Fibroblast of skin of scalp (primary cell): ENCODE measurements around the gene CYP51A1.
"Not testable (repeated sequence)": the region's sequence is repeated elsewhere in the genome, so short reads cannot be mapped to it uniquely, and the experiment has no call there.

Experiments used
- DNase-seq: peaks from one replicate; pipeline ENCODE4 v3.0.0-alpha.2; 2013

The CYP51A1 gene

GRCh38 chr7:92131093-92131492, 3.2 kb downstream of the CYP51A1 start:
- DNase-seq, result no peak

- peak; percentile 9 for DNase-seq
Observed at GRCh38 chr7:92121681-92122080, 12.6 kb downstream of the CYP51A1 start.

- no peak for DNase-seq
Observed at GRCh38 chr7:92119213-92119759, 15.0 kb downstream of the CYP51A1 start.

- no peak for DNase-seq
Observed at GRCh38 chr7:92116949-92117348, 17.3 kb downstream of the CYP51A1 start.

- DNase-seq, result no peak
Observed at GRCh38 chr7:92115821-92116220, 18.5 kb downstream of the CYP51A1 start.

GRCh38 chr7:92110857-92111256, 23.4 kb downstream of the CYP51A1 start:
- no peak for DNase-seq

GRCh38 chr7:92108821-92109220, 25.5 kb downstream of the CYP51A1 start:
- no peak for DNase-seq

- DNase-seq, result peak; percentile 7
Observed at GRCh38 chr7:92102862-92103261, 31.4 kb downstream of the CYP51A1 start.

GRCh38 chr7:92100534-92100933, 33.7 kb downstream of the CYP51A1 start:
- no peak for DNase-seq

- DNase-seq, result no peak
Observed at GRCh38 chr7:92095380-92095779, 38.9 kb downstream of the CYP51A1 start.

- DNase-seq, result peak; percentile 42
Observed at GRCh38 chr7:92092210-92092609, 42.1 kb downstream of the CYP51A1 start.

GRCh38 chr7:92088266-92088665, 46.0 kb downstream of the CYP51A1 start:
- DNase-seq, result no peak

GRCh38 chr7:92083922-92084321, 50.4 kb downstream of the CYP51A1 start:
- DNase-seq, result not testable (repeated sequence)

GRCh38 chr7:92076509-92076908, 57.8 kb downstream of the CYP51A1 start:
- no peak for DNase-seq

GRCh38 chr7:92075455-92076158, 58.7 kb downstream of the CYP51A1 start:
- DNase-seq, result no peak

GRCh38 chr7:92072708-92073107, 61.6 kb downstream of the CYP51A1 start:
- no peak for DNase-seq

- DNase-seq, result no peak
Observed at GRCh38 chr7:92072121-92072520, 62.2 kb downstream of the CYP51A1 start.

GRCh38 chr7:92071032-92071431, 63.2 kb downstream of the CYP51A1 start:
- DNase-seq, result no peak

- DNase-seq, result no peak
Observed at GRCh38 chr7:92064438-92065029, 69.7 kb downstream of the CYP51A1 start.
